AG10803 (cell line): ENCODE results near the gene JPH3.

Experiments
- DNase-seq: peaks from one replicate; pipeline ENCODE4 v3.0.0; 2010; ENCODE audit warnings: low read depth
- H3K4me3 ChIP-seq: 2 replicates; pipeline ENCODE4 v1.5.1; 2011; ENCODE audit warnings: mild to moderate bottlenecking, low read length, control low read depth
- CTCF ChIP-seq: conservative IDR thresholded peaks from 2 replicates; pipeline ENCODE4 v1.5.1; 2011; ENCODE audit warnings: mild to moderate bottlenecking, low read length, control low read depth, inconsistent platforms

Gene JPH3

GRCh38 chr16:87654826-87655225 lies 52.5 kb downstream of the JPH3 start:
- no peak for TF ChIP-seq CTCF
- H3K4me3 ChIP-seq: no peak overlapping the region
- DNase-seq: no peak

- DNase-seq: no peak
- H3K4me3 ChIP-seq: no peak overlapping the region
- no peak for TF ChIP-seq CTCF
Observed at GRCh38 chr16:87656328-87656727, 54.0 kb downstream of the JPH3 start.

- TF ChIP-seq CTCF: no peak
- DNase-seq: no peak
- H3K4me3 ChIP-seq: no peak overlapping the region
Observed at GRCh38 chr16:87657621-87658192, 55.4 kb downstream of the JPH3 start.

- no peak for DNase-seq
- TF ChIP-seq CTCF: no peak
Observed at GRCh38 chr16:87658564-87659225, 56.4 kb downstream of the JPH3 start.

GRCh38 chr16:87661561-87661960 lies 59.3 kb downstream of the JPH3 start:
- peak; percentile 39 for DNase-seq
- no peak overlapping the region for H3K4me3 ChIP-seq
- TF ChIP-seq CTCF: no peak

More at GRCh38 chr16:87658564-87659225, 56.4 kb downstream of the JPH3 start:
- H3K4me3 ChIP-seq: no peak overlapping the region

GRCh38 chr16:87662254-87663204 lies 60.2 kb downstream of the JPH3 start:
- no peak overlapping the region for H3K4me3 ChIP-seq
- no peak for DNase-seq
- TF ChIP-seq CTCF: no peak
